HUES64 (cell line): ENCODE measurements around the gene TMEM63B.

Source experiments
- H3K27ac ChIP-seq: 2 replicates; pipeline ENCODE4 v1.7.0; 2013; ENCODE audit warnings: low read depth, low read length, inconsistent platforms
- H3K27me3 ChIP-seq: 2 replicates; pipeline ENCODE4 v1.6.1; 2013; ENCODE audit warnings: mild to moderate bottlenecking, low read length; ENCODE audit not compliant: insufficient read depth
- H3K36me3 ChIP-seq: 2 replicates; pipeline ENCODE4 v1.6.1; 2013; ENCODE audit warnings: mild to moderate bottlenecking, low read length; ENCODE audit not compliant: insufficient read depth
- H3K4me1 ChIP-seq: 2 replicates; pipeline ENCODE4 v1.6.1; 2013; ENCODE audit warnings: mild to moderate bottlenecking, low read length, moderate library complexity; ENCODE audit not compliant: insufficient read depth
- H3K4me3 ChIP-seq: 2 replicates; pipeline ENCODE4 v1.5.1; 2013; ENCODE audit warnings: mild to moderate bottlenecking, low read length, moderate library complexity
- H3K9ac ChIP-seq: 2 replicates; pipeline ENCODE4 v1.6.1; 2013; ENCODE audit warnings: mild to moderate bottlenecking, low read depth, low read length
- H3K9me3 ChIP-seq: 2 replicates; pipeline ENCODE4 v1.6.1; 2013; ENCODE audit warnings: low read depth, low read length; ENCODE audit not compliant: insufficient read depth
- WGBS: fragments of 150-250, 120-280 bp; methylation state at CpG from one replicate; pipeline ENCODE4 v1.1.7; 2013; ENCODE audit warnings: missing lambda C conversion rate; 5-methylcytosine and 5-hydroxymethylcytosine counted together

TMEM63B gene

DNA sequence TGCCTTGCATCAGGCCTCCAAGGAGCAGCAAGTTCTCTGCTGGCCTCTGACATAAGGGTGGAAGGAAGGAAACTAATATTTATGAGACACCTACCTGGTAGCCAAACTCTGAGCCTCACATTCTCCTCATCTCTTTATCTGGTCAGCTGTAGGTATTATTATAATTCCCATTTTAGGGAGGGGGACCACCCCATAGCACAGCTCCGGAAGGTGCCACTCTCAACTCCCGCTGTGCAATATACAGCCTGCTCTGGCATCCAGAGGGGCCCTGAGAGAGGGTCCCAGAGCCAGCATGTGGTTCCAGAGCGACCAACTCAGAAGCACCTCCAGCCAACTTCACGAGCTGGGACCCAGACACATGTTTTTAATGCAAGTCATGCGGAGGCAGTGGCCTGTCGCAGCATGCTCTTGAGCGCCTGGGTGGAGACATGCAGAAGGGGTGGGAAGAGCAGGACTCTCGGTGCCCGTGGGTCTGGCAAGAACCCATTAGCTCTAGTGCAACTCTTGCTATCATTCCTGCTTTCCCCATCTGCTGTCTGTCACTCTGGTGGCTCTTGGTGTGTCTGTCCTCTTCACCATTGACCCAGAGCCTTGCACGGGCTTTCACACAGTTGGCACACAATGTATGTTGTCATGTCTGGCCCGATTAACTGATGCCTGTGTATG is 74.4 kb downstream of the TMEM63B start:
- Histone ChIP-seq H3K27me3 (no peaks in the 10 kb centered on the region), H3K4me3 (no peak overlapping the region), H3K9ac (peak overlapping the region; percentile 63), H3K9me3 (no peaks in the 10 kb centered on the region), H3K27ac (peak overlapping the region; percentile 92), H3K36me3 (no peaks in the 10 kb centered on the region), H3K4me1 (peaks cover 44% of the 10 kb centered on the region)
- 87% methylated on average over 11 of the region's 11 CpGs for WGBS

DNA sequence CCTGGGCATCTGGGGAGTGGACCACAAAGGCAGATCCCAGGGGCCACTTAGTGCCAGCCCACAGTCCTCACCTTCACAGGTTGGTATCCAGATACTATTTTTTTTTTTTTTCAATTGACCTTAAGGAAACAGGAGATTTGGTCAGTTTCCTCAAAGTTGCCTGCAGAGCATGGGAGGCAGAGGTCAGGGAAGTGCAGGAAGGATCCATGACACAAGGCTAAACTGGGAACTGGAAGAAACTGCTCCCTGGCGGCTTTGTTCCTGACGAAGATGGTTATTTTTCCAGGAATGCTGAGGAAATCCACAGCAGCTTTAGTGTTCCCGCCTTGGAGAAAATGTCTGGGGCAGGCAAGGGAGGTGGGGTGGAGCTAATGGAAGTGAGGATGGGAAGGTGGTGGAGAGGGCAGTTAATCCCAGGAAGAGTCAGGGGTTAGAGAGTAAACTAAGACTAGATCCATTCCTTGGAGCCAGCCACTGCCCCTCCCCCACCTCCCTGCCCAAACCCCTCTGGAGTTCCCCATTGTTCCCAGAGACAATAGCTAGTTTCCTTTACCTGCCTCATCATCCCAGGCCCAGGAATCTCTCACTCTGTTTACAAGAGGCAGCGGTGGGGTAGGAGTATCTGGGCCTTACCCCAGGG is 75.1 kb downstream of the TMEM63B start:
- no peaks in the 10 kb centered on the region for H3K36me3 ChIP-seq
- WGBS: 40% methylated on average over 4 of the region's 4 CpGs
- peak overlapping the region; percentile 74 for H3K9ac ChIP-seq
- no peaks in the 10 kb centered on the region for H3K9me3 ChIP-seq
- peak overlapping the region; percentile 15; the same call in 1 of the 2 replicates for H3K4me3 ChIP-seq
- H3K27me3 ChIP-seq: no peaks in the 10 kb centered on the region
- peaks cover 47% of the 10 kb centered on the region for H3K4me1 ChIP-seq
- peak overlapping the region; percentile 92 for H3K27ac ChIP-seq

DNA sequence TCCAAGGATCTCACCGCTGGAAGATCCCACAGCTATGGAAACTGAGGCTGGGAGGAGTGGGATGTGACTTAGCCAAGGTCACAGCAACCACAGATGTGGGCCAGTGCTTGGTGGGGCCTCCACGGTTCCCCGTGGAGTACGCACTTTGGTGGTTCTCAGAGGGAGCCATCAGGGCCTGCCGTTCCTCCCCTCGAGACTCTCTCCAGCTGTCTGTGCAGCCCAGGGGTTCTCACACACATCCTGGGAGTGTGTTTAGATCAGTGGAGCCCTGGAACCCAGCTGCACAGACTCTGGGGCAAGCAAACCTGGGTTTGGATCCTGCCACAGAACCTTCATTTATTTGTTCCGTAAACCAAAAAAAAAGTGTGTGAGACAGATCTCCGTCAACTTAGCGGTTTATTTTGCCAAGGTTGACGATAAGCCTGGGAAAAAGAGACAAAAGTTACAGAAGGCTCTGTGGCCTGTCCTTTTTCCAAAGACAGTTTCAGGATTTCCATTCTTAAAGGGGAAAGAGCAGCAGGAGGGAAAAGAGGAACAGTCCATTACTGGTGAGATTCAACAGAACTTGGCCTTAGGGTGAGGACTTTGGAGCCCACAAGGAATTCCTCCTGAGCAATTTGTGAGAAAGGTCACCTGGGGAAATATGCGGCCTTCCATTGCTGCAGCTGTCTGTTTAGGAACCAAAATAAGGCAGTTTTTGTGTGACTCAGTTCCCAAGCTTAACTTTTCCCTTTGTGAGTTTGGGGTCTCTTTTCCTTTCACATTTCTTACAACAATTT is 75.8 kb downstream of the TMEM63B start:
- H3K9me3 ChIP-seq: no peaks in the 10 kb centered on the region
- WGBS: 68% methylated on average over 11 of the region's 11 CpGs
- H3K27me3 ChIP-seq: no peaks in the 10 kb centered on the region
- peak overlapping the region; percentile 74 for H3K9ac ChIP-seq
- H3K27ac ChIP-seq: peak overlapping the region; percentile 92
- H3K4me1 ChIP-seq: peaks cover 47% of the 10 kb centered on the region
- no peak overlapping the region for H3K4me3 ChIP-seq
- H3K36me3 ChIP-seq: no peaks in the 10 kb centered on the region

DNA sequence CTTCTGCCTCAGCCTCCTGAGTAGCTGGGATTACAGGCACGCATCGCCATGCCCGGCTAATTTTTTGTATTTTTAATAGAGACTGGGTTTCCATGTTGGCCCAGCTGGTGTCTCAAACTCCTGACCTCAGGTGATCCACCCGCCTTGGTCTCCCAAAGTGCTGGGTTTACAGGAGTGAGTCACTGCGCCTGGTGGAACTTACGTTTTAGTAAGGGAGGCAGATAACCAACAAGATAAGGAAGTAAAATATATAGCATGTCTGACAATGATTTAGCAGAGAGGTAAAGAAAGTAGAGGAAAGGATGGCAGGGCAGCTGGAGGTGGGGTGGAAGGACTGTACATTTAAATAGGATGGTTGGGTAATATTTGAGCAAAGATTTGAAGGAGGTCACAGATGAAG is 76.6 kb downstream of the TMEM63B start:
- Histone ChIP-seq H3K36me3 (no peaks in the 10 kb centered on the region), H3K9ac (no peak overlapping the region), H3K4me1 (peaks cover 47% of the 10 kb centered on the region), H3K9me3 (no peaks in the 10 kb centered on the region), H3K4me3 (no peak overlapping the region), H3K27ac (no peak overlapping the region), H3K27me3 (no peaks in the 10 kb centered on the region)
- 89% methylated on average over 6 of the region's 6 CpGs for WGBS
